A549 treated with ZK216348 at 1 μM for 4 hours (cell line): ENCODE measurements around the gene PLCG1. TPM values are rescaled to one million over a fixed set of nuclear protein-coding genes. Genes with fewer than 3 reads are reported as not detected.

Experiments
- total RNA-seq: library from RNA; stranded (reverse); fragments of 200-300 nt; extraction: Qiagen RNA extraction; gene quantifications from 5 replicates; pipeline ENCODE4 v1.2.3, GENCODE V29; 2022; ENCODE audit warnings: low read depth

PLCG1 gene
- total RNA-seq: 35.2 to 46.0 TPM (median 38.9 TPM) in 5 replicates

GRCh38 chr20:41136680-41137613, at the start of gene PLCG1:
PLCG1 (plus strand) TSS chr20:41137543; CDS start chr20:41137642, 99 bp downstream.

Other genes with a start within 250 kb of the PLCG1 start
- gene TOP1, start 108.7 kb upstream of the PLCG1 start, total RNA-seq: 98.2 to 163 TPM (median 114 TPM) in 5 replicates
- 4.9 to 15.4 TPM (median 7.6 TPM) in 5 replicates for gene ZHX3, start 180.2 kb downstream of the PLCG1 start, total RNA-seq
- 7.9 to 16.8 TPM (median 12.7 TPM) in 5 replicates for gene LPIN3, start 203.3 kb downstream of the PLCG1 start, total RNA-seq
- gene EMILIN3, start 229.3 kb downstream of the PLCG1 start, total RNA-seq: 0.11 to 0.49 TPM (median 0.46 TPM) in 5 replicates